WTC11 (cell line): ENCODE data around the gene C19orf25. TPM values are rescaled to one million over a fixed set of nuclear protein-coding genes. Genes with fewer than 3 reads are reported as not detected.

ENCODE experiments used
- ATAC-seq: fragments of 200-7000 bp; cut with Tn5 transposase; 2 replicates; pipeline ENCODE4 v1.10.0; 2021; ENCODE audit warnings: mild to moderate bottlenecking, moderate library complexity
- CTCF ChIA-PET: fragments of 300-600 bp; sonication (Branson Sonifier 250); formaldehyde crosslinking; loops from one replicate; lab custom pipeline; 2021; ENCODE audit warnings: antibody characterized with exemption; lab: Charles Lee
- POLR2A ChIA-PET: fragments of 350-600 bp; sonication (Branson Sonifier 250); formaldehyde crosslinking; loops from one replicate; lab custom pipeline; 2021; ENCODE audit warnings: antibody characterized with exemption; lab: Charles Lee
- DNase-seq: peaks from one replicate; pipeline ENCODE4 v3.0.0; 2021; ENCODE audit warnings: low spot score
- H3K27ac Mint-ChIP-seq: 2 replicates; pipeline ENCODE4 v1.8.0; 2021; ENCODE audit warnings: mixed read lengths
- H3K27me3 Mint-ChIP-seq: 2 replicates; pipeline ENCODE4 v1.8.0; 2021; ENCODE audit warnings: low read depth, mild to moderate bottlenecking, moderate library complexity, mixed read lengths
- H3K36me3 Mint-ChIP-seq: 2 replicates; pipeline ENCODE4 v1.8.0; 2021; ENCODE audit warnings: mixed read lengths
- H3K4me1 Mint-ChIP-seq: 2 replicates; pipeline ENCODE4 v1.8.0; 2022; ENCODE audit warnings: mixed read lengths
- H3K4me3 Mint-ChIP-seq: 2 replicates; pipeline ENCODE4 v1.8.0; 2021; ENCODE audit warnings: mild to moderate bottlenecking, moderate library complexity, mixed read lengths
- H3K9me3 Mint-ChIP-seq: 2 replicates; pipeline ENCODE4 v1.8.0; 2021; ENCODE audit warnings: mixed read lengths
- ATF1 ChIP-seq: sonication (generic); formaldehyde crosslinking; IDR thresholded peaks from 2 replicates; pipeline ENCODE4 v1.8.1; 2023; ENCODE audit warnings: mild to moderate bottlenecking, moderate library complexity, missing genetic modification reagents
- CBFB ChIP-seq: sonication (generic); formaldehyde crosslinking; IDR thresholded peaks from 2 replicates; pipeline ENCODE4 v1.8.1; 2022; ENCODE audit warnings: mild to moderate bottlenecking, low read depth, missing genetic modification reagents
- CREB1 ChIP-seq: sonication (generic); formaldehyde crosslinking; IDR thresholded peaks from 2 replicates; pipeline ENCODE4 v1.8.0; 2023; ENCODE audit warnings: mild to moderate bottlenecking, missing genetic modification reagents
- ETV6 ChIP-seq: sonication (generic); formaldehyde crosslinking; IDR thresholded peaks from 2 replicates; pipeline ENCODE4 v1.8.1; 2022; ENCODE audit warnings: mild to moderate bottlenecking, missing genetic modification reagents
- FOXK1 ChIP-seq: sonication (generic); formaldehyde crosslinking; IDR thresholded peaks from 2 replicates; pipeline ENCODE4 v1.8.0; 2022; ENCODE audit warnings: mild to moderate bottlenecking, moderate library complexity, missing genetic modification reagents
- JUN ChIP-seq: sonication (generic); formaldehyde crosslinking; IDR thresholded peaks from 2 replicates; pipeline ENCODE4 v1.8.0; 2023; ENCODE audit warnings: mild to moderate bottlenecking, missing genetic modification reagents
- KAT7 ChIP-seq: sonication (generic); formaldehyde crosslinking; IDR thresholded peaks from 2 replicates; pipeline ENCODE4 v1.8.1; 2023; ENCODE audit warnings: missing genetic modification reagents, mild to moderate bottlenecking, borderline replicate concordance
- NFATC4 ChIP-seq: fragments of 250-450 bp; sonication (Bioruptor Pico); IDR thresholded peaks from 2 replicates; pipeline ENCODE4 v1.9.0; 2021; ENCODE audit warnings: mild to moderate bottlenecking
- RORB ChIP-seq: fragments of 250-450 bp; sonication (Bioruptor Pico); IDR thresholded peaks from 2 replicates; pipeline ENCODE4 v1.9.0; 2021; ENCODE audit warnings: mild to moderate bottlenecking
- TP53 ChIP-seq: sonication (generic); formaldehyde crosslinking; IDR thresholded peaks from 2 replicates; pipeline ENCODE4 v1.8.1; 2023; ENCODE audit warnings: mild to moderate bottlenecking, missing genetic modification reagents
- ZNF219 ChIP-seq: sonication (generic); formaldehyde crosslinking; IDR thresholded peaks from 2 replicates; pipeline ENCODE4 v1.8.0; 2023; ENCODE audit warnings: missing genetic modification reagents, mild to moderate bottlenecking, borderline replicate concordance
- ZNF263 ChIP-seq: sonication (generic); formaldehyde crosslinking; IDR thresholded peaks from 2 replicates; pipeline ENCODE4 v1.8.1; 2022; ENCODE audit warnings: low read depth, mild to moderate bottlenecking, moderate library complexity, missing genetic modification reagents
- ZNF671 ChIP-seq: fragments of 250-450 bp; sonication (Bioruptor Pico); IDR thresholded peaks from 2 replicates; pipeline ENCODE4 v1.8.0; 2021; ENCODE audit warnings: mild to moderate bottlenecking
- total RNA-seq: library from RNA; stranded (reverse); gene quantifications from 3 replicates; pipeline ENCODE4 v1.2.3, GENCODE V29; 2021
- TF ChIP-seq, protein P1 (sequence below): sonication (generic); formaldehyde crosslinking; IDR thresholded peaks from 2 replicates; pipeline ENCODE4 v1.8.1; 2022; ENCODE audit warnings: mild to moderate bottlenecking, missing genetic modification reagents, moderate library complexity, borderline replicate concordance
- TF ChIP-seq, protein P2 (sequence below): sonication (generic); formaldehyde crosslinking; IDR thresholded peaks from 2 replicates; pipeline ENCODE4 v1.8.1; 2022; ENCODE audit warnings: missing genetic modification reagents, borderline replicate concordance
- TF ChIP-seq, protein P3 (sequence below): sonication (generic); formaldehyde crosslinking; IDR thresholded peaks from 2 replicates; pipeline ENCODE4 v1.8.0; 2022; ENCODE audit warnings: missing genetic modification reagents
- TF ChIP-seq, protein P4 (sequence below): fragments of 250-450 bp; sonication (Bioruptor Pico); conservative IDR thresholded peaks from 2 replicates; pipeline ENCODE4 v1.9.0; 2021; ENCODE audit warnings: mild to moderate bottlenecking
- TF ChIP-seq, protein P5 (sequence below): sonication (generic); formaldehyde crosslinking; conservative IDR thresholded peaks from 2 replicates; pipeline ENCODE4 v1.8.1; 2022; ENCODE audit warnings: mild to moderate bottlenecking, missing genetic modification reagents
- TF ChIP-seq, protein P6 (sequence below): sonication (generic); formaldehyde crosslinking; IDR thresholded peaks from 2 replicates; pipeline ENCODE4 v1.8.1; 2022; ENCODE audit warnings: low read depth, mild to moderate bottlenecking, moderate library complexity, missing genetic modification reagents, borderline replicate concordance

Gene C19orf25
- total RNA-seq, 1 experiment from 2014 or later = 65.7 TPM

DNA sequence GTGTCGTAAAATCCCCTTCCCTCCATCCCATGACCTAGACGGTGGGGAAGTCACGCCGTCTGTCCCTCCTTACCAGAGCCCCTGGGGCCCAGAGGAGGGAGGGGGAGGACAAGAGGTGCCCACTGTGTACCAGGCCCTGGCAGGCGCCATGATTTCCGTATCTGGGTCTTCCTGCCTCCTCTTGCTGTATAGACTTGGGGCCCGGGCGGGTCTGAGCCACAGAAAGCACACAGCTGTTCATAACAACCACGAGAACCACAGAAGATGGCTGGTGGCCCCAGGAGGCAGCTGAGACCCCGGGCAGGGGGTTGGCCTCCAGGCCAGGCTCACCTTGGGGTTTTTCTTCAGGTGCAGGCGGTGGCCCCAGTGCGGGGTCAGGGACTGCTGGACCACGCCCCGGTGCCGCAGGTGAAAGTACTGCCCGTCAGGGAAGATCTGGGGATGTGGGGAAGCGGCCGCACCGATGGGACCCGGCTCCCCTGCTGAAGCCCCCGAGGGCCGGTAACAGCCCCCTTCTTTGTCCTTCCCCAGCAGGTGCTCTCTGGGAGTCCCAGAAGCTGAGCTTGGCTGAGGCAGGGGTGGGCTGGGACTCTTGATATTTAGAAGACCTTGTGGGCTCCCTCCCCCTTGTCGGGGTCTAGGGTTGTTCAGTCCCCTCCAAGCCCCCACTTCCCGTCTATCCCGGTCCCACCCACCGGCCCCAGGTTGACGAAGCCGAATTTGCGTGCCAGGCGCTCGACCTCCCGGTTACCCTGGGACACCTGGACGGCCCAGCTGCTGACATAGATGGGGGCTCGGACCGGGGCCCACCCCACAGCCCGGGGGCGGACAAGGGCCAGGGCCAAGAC, 10.7 kb upstream of the C19orf25 start:
- DNase-seq (no peak), ATAC-seq (no peak)
- Mint-ChIP-seq H3K9me3 (no peaks in the 10 kb centered on the region), H3K27me3 (peaks cover 24% of the 10 kb centered on the region), H3K27ac (no peak overlapping the region), H3K36me3 (no peaks in the 10 kb centered on the region), H3K4me3 (peak overlapping the region; percentile 60), H3K4me1 (peaks cover 6% of the 10 kb centered on the region)
- no peak for TF ChIP-seq NFATC4
- TF ChIP-seq, protein P1, sequence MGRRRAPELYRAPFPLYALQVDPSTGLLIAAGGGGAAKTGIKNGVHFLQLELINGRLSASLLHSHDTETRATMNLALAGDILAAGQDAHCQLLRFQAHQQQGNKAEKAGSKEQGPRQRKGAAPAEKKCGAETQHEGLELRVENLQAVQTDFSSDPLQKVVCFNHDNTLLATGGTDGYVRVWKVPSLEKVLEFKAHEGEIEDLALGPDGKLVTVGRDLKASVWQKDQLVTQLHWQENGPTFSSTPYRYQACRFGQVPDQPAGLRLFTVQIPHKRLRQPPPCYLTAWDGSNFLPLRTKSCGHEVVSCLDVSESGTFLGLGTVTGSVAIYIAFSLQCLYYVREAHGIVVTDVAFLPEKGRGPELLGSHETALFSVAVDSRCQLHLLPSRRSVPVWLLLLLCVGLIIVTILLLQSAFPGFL = no peak
- TF ChIP-seq ZNF671 = no peak
- TF ChIP-seq, protein P2, sequence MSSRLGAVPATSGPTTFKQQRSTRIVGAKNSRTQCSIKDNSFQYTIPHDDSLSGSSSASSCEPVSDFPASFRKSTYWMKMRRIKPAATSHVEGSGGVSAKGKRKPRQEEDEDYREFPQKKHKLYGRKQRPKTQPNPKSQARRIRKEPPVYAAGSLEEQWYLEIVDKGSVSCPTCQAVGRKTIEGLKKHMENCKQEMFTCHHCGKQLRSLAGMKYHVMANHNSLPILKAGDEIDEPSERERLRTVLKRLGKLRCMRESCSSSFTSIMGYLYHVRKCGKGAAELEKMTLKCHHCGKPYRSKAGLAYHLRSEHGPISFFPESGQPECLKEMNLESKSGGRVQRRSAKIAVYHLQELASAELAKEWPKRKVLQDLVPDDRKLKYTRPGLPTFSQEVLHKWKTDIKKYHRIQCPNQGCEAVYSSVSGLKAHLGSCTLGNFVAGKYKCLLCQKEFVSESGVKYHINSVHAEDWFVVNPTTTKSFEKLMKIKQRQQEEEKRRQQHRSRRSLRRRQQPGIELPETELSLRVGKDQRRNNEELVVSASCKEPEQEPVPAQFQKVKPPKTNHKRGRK (CRISPR knock-in tag) = no peak
- TF ChIP-seq CREB1 (CRISPR knock-in tag) = no peak
- TF ChIP-seq CBFB (CRISPR knock-in tag) = no peak
- TF ChIP-seq, protein P3, sequence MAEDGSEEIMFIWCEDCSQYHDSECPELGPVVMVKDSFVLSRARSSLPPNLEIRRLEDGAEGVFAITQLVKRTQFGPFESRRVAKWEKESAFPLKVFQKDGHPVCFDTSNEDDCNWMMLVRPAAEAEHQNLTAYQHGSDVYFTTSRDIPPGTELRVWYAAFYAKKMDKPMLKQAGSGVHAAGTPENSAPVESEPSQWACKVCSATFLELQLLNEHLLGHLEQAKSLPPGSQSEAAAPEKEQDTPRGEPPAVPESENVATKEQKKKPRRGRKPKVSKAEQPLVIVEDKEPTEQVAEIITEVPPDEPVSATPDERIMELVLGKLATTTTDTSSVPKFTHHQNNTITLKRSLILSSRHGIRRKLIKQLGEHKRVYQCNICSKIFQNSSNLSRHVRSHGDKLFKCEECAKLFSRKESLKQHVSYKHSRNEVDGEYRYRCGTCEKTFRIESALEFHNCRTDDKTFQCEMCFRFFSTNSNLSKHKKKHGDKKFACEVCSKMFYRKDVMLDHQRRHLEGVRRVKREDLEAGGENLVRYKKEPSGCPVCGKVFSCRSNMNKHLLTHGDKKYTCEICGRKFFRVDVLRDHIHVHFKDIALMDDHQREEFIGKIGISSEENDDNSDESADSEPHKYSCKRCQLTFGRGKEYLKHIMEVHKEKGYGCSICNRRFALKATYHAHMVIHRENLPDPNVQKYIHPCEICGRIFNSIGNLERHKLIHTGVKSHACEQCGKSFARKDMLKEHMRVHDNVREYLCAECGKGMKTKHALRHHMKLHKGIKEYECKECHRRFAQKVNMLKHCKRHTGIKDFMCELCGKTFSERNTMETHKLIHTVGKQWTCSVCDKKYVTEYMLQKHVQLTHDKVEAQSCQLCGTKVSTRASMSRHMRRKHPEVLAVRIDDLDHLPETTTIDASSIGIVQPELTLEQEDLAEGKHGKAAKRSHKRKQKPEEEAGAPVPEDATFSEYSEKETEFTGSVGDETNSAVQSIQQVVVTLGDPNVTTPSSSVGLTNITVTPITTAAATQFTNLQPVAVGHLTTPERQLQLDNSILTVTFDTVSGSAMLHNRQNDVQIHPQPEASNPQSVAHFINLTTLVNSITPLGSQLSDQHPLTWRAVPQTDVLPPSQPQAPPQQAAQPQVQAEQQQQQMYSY (CRISPR knock-in tag) = no peak
- no peak for TF ChIP-seq FOXK1 (CRISPR knock-in tag)
- no peak for TF ChIP-seq RORB (CRISPR knock-in tag)
- TF ChIP-seq ATF1 (CRISPR knock-in tag) = no peak
- TF ChIP-seq, protein P4, sequence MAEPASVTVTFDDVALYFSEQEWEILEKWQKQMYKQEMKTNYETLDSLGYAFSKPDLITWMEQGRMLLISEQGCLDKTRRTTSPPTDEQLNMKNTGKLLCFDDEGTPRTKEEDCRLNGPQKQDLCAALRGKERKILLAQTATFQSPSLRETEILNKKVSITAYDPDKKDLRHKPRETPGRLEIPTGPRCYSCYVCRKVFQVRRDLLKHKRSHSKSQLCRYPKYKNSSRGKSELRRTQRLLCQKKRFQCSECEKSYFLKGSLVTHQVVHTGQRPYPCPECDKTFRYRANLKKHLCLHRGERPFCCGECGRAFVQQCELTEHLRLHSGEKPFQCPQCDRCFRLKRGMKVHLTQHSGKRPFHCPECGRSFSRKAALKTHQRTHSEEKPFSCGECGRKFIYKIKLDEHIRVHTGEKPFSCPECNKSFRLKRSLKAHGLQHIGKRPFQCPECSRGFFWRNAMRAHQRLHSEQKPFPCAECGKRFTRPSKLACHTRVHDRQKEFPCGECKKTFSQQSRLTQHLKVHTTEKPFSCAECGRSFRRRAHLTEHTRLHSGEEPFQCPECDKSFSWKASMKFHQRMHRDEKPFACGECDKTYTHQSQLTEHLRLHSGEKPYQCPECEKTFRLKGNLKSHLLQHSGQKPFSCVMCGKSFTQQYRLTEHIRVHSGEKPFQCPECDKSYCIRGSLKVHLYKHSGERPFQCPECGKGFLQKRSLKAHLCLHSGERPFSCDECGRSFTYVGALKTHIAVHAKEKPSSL (CRISPR knock-in tag) = no peak
- TF ChIP-seq ETV6 (CRISPR knock-in tag) = no peak
- TF ChIP-seq KAT7 = no peak
- TF ChIP-seq, protein P5, sequence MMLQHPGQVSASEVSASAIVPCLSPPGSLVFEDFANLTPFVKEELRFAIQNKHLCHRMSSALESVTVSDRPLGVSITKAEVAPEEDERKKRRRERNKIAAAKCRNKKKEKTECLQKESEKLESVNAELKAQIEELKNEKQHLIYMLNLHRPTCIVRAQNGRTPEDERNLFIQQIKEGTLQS = no peak
- TF ChIP-seq TP53 (CRISPR knock-in tag) = no peak
- TF ChIP-seq ZNF219 (CRISPR knock-in tag) = no peak
- ChIA-PET POLR2A (interaction anchor here (1.1 to 1.8 kb wide), 2 partner anchors 23 to 34 kb away, joined by 3 to 5 read pairs; no protein-coding TSS in a partner anchor), CTCF (interaction anchor here (1.2 to 1.6 kb wide), 2 partner anchors 34 to 37 kb away, joined by 3 to 4 read pairs; no protein-coding TSS in a partner anchor)

DNA sequence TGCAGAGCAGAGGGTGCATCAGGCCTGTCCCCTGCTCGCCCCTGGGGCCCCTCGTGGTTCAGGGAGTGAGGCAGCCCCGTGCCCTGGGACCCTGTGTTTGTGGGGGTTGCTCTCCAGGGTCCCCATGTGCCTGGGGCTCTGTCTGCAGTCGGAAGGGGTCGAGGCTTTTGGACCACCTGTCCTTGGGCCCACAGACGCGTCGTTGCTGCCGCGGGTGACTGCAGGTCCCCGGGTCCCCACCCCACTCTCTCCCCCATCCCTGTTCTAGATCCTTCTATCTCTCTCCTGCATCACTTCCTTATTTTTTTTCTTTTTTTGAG, 9.2 kb upstream of the C19orf25 start:
- DNase-seq (no peak), ATAC-seq (no peak)
- Mint-ChIP-seq H3K27ac (no peak overlapping the region), H3K27me3 (peaks cover 18% of the 10 kb centered on the region), H3K36me3 (no peaks in the 10 kb centered on the region), H3K9me3 (no peaks in the 10 kb centered on the region), H3K4me3 (no peak overlapping the region), H3K4me1 (peaks cover 6% of the 10 kb centered on the region)
- CTCF ChIA-PET = no interaction called here
- POLR2A ChIA-PET = no interaction called here
- TF ChIP-seq ZNF263 (CRISPR knock-in tag) = no peak
- no peak for TF ChIP-seq JUN
- TF ChIP-seq, protein P6, sequence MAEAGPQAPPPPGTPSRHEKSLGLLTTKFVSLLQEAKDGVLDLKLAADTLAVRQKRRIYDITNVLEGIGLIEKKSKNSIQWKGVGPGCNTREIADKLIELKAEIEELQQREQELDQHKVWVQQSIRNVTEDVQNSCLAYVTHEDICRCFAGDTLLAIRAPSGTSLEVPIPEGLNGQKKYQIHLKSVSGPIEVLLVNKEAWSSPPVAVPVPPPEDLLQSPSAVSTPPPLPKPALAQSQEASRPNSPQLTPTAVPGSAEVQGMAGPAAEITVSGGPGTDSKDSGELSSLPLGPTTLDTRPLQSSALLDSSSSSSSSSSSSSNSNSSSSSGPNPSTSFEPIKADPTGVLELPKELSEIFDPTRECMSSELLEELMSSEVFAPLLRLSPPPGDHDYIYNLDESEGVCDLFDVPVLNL (CRISPR knock-in tag) = no peak
- TF ChIP-seq, all 79 proteins: peak for 0
